GM19240 (cell line): Measurements from ENCODE around the gene LRMDA.
"Not testable (repeated sequence)": the region's sequence is repeated elsewhere in the genome, so short reads cannot be mapped to it uniquely, and the experiment has no call there.

ENCODE experiments used
- DNase-seq: peaks from one replicate; pipeline ENCODE4 v3.0.0; 2011; ENCODE audit warnings: low spot score; ENCODE audit not compliant: insufficient read length

Gene LRMDA

GRCh38 chr10:75569506-75569905 lies 138.1 kb downstream of the LRMDA start:
- DNase-seq: no peak

DNA sequence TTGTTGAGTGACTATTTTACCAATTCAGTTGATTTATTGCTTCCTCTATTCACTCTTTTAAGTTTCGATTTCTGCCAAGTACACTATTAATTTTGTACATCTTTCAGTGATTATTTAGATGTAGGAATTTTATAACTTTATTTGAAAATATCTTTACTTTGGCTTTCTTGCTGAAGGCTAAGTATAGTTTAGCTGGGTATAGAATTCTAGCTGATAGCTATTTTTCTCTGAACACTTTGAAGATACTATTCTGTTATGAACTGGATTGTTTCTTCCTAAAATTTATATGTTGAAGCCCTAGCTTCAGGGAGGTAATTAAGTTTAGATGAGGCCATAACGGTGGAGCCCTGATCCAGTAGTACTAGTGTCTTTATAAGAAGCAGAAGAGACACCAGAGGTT lies 141.1 kb downstream of the LRMDA start:
- no peak for DNase-seq

- DNase-seq: no peak
These were observed 144.5 kb downstream of the LRMDA start for GRCh38 chr10:75575940-75576339.

DNA sequence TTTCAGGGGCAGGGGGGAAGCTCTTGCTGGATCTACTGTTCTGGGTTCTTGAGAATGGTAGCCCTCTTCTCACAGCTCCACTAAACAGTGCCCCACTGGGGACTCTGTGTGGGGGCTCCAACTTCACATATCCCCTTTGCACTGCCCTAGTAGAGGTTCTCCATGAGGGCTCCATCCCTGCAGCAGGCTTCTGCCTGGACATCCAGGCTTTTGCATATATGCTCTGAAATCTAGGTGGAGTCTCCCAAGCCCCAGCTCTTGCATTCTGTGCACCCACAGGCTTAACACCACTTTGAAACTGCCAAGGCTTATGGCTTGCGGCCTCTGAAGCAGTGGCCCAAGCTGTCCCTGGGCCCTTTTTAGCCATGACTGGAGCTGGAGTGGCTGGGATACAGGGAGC lies 150.7 kb downstream of the LRMDA start:
- no peak for DNase-seq

- no peak for DNase-seq
These were observed 153.9 kb downstream of the LRMDA start for GRCh38 chr10:75585294-75585693.

DNA sequence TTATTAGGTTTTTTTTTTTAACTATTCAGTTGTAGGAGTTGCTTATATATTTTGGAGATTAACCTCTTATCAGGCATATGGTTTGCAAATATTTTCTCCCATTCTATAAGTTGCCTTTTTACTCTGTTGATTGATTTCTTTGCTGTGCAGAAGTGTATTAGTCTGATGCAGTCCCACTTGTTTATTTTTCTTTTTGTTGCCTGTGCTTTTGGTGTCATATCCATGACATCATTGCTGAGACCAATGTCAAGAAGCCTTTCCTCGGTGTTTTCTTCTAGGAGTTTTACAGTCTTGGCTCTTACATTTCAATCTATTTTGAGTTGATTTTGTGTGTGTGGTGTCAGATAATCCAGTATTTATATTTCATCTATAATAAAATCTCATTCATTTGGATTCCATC lies 155.4 kb downstream of the LRMDA start:
- no peak for DNase-seq

- no peak for DNase-seq
These were observed 156.6 kb downstream of the LRMDA start for GRCh38 chr10:75588031-75588430.

- DNase-seq: no peak
These were observed 158.7 kb downstream of the LRMDA start for GRCh38 chr10:75589895-75590654.

DNA sequence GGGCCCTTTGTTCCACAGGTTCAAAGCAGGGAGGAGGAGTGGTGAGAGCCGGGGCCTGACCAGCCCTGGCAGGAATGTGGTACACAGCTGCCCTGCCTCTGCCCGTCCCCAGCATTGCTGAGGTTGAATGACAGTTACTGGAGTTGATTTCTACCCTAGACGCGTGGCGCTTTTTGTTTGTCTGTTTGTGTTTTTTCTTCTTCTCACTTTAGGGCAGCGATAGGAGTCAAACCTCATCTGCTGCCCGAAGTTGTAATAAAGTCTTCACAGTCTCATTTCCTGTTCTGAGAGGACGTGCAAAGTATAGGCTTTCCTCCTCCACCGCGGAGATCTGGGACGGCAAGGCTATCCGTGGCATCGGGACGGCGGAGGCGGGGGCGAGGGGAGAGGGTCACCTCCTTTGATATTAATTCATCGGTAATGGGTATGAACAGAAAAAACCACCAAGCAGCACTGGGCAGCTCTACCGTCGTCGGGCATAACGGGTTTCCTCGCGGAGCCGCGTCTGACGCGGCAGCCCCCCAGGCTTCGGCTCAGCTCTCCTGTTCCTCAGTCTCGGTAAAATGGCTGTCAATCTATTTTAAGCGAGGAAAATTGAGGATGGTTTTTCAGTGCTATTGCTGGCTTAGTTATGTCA lies 160.8 kb downstream of the LRMDA start:
- no peak for DNase-seq

GRCh38 chr10:75592791-75593643 lies 161.6 kb downstream of the LRMDA start:
- no peak for DNase-seq

DNA sequence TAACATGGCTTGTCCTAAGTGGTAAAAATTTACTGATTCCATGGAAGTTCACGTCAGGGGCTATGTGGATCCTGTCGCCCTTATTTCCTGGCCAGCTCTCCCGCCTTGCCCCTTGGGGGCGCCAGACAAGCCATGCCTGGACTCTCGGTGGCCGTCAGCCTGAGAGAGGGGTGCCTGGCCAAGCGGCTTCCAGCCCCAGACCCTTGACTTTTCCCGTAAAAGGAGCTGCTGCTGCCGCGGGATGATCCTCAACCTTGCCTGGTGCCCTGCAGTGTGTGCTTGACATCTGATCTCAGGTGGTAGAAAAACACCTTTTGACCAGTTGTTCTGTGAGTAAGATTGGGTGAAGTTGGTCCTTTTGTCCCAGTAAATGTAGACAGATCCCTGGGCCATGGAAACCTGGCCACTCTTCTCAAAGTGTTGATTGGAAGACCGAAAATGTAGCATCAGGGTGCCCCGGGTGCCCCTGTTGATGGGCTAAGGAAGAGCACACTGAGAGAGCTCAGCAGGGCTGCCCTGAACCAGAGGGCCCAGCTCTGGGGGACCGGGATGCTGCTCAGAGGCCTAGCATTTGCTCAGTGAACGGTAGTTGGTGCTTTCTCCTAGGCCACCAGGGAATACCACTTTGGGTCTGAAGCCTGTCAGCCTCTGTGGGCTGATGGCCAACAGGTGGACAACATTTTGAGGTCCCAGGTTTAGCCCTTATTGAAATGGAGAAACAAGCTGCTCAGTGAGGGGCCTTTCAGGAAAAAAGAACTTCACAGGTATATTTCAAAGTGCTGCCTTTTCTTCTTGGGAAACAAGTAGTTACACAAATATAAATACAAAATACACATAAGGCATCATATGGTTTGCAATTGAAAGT lies 162.5 kb downstream of the LRMDA start:
- DNase-seq: no peak

- no peak for DNase-seq
These were observed 165.7 kb downstream of the LRMDA start for GRCh38 chr10:75596930-75597620.

GRCh38 chr10:75597773-75598440 lies 166.5 kb downstream of the LRMDA start:
- no peak for DNase-seq

GRCh38 chr10:75598998-75599397 lies 167.6 kb downstream of the LRMDA start:
- no peak for DNase-seq

DNA sequence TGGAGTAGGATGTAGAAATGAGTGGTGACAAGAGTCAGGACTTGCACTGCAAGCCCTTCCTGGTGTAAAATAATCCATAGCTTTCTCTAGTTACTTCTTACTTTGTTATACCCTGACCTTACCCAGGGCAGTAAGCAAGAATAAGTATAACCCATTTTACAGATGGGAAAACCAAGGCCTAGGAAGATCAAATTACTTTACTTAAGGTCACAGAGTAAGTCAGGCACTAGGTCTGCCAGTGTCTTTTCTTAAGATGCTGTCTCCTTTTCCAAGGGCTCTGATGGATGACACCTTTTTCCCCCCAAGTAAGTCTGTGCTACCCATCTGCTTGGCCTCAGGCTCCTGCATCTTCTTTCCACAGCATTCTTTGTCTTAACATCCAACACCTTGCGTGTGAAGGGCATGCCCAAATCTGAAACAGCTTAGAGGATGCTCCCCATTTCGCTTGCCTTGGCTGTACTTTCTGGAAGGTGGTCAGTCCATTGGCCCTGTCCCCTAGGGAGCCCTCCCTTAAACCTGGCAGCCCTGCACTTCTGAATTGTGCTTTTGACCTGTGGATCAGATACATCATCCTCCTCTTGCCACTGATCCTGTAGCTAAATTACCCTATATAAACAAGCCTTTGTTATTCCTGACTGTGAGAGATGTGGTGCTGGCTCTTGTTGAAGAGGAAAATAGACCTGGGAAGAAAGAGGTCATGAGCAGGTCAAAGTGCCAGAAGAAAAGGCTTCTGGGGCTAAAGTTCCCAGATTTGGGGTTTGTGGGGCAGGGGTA lies 168.6 kb downstream of the LRMDA start:
- DNase-seq: no peak

DNA sequence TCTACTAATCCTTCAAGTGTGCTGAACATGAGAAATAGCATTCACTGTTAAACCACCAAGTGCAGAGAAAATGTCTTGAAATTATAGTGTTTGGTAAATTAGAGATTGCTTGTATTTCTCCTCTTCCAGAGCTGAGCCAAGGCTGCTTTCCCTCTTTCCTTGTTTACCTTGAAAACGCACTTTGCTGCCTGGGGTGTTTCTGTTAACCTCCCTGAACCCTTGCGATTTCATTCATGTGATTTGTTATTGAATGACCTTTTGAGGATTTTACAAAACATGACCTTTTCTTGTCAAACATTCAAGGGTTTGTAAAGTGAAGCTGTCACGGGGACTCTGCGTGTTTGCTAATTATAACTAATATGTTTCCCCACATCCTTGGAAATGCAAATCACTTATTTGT lies 169.4 kb downstream of the LRMDA start:
- DNase-seq: no peak

GRCh38 chr10:75602341-75602740 lies 170.9 kb downstream of the LRMDA start:
- no peak for DNase-seq

DNA sequence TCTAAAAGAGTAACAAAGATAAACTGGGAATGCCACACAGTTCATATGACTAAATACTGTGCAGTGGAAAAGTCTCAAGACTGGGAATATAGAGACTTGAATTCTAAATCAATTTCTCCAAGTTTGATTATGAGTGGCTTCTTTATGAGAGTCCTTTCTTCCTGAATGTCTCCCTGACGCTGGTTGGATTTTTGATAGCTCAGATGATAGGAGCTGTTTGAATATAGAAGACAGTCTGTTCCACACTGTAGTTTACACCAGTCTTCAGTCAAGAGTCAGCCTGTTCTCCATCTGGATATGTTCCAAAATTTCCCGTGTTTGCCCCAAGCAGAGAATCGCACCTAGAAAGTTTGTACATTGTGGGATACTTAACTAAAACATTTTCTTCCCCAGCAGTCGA lies 173.7 kb downstream of the LRMDA start:
- no peak for DNase-seq

GRCh38 chr10:75605795-75606194 lies 174.4 kb downstream of the LRMDA start:
- not testable (repeated sequence) for DNase-seq
